ENCODE data around the gene LSAMP. TPM values are rescaled to one million over a fixed set of nuclear protein-coding genes. Genes with fewer than 3 reads are reported as not detected.

LSAMP gene
- total and polyA plus RNA-seq, 9 of the 15 experiments (the other 6 are each of a cell fraction or from before 2014, with no cell fraction given) = 0.09 to 0.11 TPM; not detected in 7

DNA sequence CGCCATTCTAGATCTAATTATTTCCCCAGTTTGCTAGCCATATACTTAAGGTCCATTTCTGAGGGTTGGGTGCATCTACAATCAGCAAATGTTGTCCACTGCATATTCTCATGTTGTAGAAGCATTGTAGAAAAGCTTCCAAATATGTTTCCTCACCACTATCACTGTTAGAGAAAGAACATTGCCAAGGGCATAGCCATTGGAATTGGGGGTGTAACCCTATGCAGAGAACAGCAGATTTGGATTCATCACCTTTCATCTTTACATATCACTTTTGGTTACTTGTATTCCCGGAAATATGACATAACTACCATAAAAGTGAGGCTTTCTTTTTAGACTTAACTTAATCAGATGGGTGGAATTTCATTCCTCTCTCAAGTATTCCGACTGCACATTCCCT is 203.6 kb downstream of the LSAMP start:
- no peaks in the 10 kb centered on the region for H3K27me3 ChIP-seq (ENCODE audit: control insufficient read depth in 2 of 2, insufficient read depth in 2 of 2, low read length in 2 of 2)
- no peak overlapping the region for H3K9ac ChIP-seq (ENCODE audit: insufficient read depth in 1 of 2, low read depth in 2 of 2, low read length in 2 of 2)
- H3K9me1 ChIP-seq (ENCODE audit: control insufficient read depth, insufficient read depth, low read length) = no peaks in the 10 kb centered on the region
- FAIRE-seq (no peak), DNase-seq (ENCODE audit: extremely low read depth in 1 of 4, low spot score in 3 of 4) (no peak), ATAC-seq (no peak)
- no peak overlapping the region for H2AFZ ChIP-seq (ENCODE audit: low read depth, low read length)
- ChIA-PET CTCF (ENCODE audit: low intra/inter-chr PET ratio) (no interaction called here), POLR2A (no interaction called here)
- in situ Hi-C loops (cut with MboI) = no loop called here
- H3K4me1 ChIP-seq (replicated peaks in 1 of 2; ENCODE audit: control insufficient read depth in 2 of 2, insufficient read depth in 2 of 2, low read length in 2 of 2) = no peaks in the 10 kb centered on the region
- no peaks in the 10 kb centered on the region for H4K20me1 ChIP-seq (replicated peaks; ENCODE audit: control insufficient read depth, insufficient read depth, low read length)
- TF ChIP-seq, protein P1, sequence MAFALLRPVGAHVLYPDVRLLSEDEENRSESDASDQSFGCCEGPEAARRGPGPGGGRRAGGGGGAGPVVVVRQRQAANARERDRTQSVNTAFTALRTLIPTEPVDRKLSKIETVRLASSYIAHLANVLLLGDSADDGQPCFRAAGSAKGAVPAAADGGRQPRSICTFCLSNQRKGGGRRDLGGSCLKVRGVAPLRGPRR (CRISPR knock-in tag; IDR thresholded peaks at IDR 0.05) = no peak
- TF ChIP-seq ERF (CRISPR knock-in tag; IDR thresholded peaks at IDR 0.05) = no peak
- TF ChIP-seq SOX6 (IDR thresholded peaks at IDR 0.05) = no peak
- TF ChIP-seq, protein P2, sequence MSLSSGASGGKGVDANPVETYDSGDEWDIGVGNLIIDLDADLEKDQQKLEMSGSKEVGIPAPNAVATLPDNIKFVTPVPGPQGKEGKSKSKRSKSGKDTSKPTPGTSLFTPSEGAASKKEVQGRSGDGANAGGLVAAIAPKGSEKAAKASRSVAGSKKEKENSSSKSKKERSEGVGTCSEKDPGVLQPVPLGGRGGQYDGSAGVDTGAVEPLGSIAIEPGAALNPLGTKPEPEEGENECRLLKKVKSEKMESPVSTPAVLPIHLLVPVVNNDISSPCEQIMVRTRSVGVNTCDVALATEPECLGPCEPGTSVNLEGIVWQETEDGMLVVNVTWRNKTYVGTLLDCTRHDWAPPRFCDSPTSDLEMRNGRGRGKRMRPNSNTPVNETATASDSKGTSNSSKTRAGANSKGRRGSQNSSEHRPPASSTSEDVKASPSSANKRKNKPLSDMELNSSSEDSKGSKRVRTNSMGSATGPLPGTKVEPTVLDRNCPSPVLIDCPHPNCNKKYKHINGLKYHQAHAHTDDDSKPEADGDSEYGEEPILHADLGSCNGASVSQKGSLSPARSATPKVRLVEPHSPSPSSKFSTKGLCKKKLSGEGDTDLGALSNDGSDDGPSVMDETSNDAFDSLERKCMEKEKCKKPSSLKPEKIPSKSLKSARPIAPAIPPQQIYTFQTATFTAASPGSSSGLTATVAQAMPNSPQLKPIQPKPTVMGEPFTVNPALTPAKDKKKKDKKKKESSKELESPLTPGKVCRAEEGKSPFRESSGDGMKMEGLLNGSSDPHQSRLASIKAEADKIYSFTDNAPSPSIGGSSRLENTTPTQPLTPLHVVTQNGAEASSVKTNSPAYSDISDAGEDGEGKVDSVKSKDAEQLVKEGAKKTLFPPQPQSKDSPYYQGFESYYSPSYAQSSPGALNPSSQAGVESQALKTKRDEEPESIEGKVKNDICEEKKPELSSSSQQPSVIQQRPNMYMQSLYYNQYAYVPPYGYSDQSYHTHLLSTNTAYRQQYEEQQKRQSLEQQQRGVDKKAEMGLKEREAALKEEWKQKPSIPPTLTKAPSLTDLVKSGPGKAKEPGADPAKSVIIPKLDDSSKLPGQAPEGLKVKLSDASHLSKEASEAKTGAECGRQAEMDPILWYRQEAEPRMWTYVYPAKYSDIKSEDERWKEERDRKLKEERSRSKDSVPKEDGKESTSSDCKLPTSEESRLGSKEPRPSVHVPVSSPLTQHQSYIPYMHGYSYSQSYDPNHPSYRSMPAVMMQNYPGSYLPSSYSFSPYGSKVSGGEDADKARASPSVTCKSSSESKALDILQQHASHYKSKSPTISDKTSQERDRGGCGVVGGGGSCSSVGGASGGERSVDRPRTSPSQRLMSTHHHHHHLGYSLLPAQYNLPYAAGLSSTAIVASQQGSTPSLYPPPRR (CRISPR knock-in tag; IDR thresholded peaks at IDR 0.05; ENCODE audit: borderline replicate concordance) = no peak
- no peak for TF ChIP-seq RB1 (IDR thresholded peaks at IDR 0.05; ENCODE audit: low read depth)
- TF ChIP-seq ZNF347 (CRISPR knock-in tag; IDR thresholded peaks at IDR 0.05; ENCODE audit: low read depth) = no peak
- no peak for TF ChIP-seq IFI16 (CRISPR knock-in tag; IDR thresholded peaks at IDR 0.05)
- TF ChIP-seq, protein P3, sequence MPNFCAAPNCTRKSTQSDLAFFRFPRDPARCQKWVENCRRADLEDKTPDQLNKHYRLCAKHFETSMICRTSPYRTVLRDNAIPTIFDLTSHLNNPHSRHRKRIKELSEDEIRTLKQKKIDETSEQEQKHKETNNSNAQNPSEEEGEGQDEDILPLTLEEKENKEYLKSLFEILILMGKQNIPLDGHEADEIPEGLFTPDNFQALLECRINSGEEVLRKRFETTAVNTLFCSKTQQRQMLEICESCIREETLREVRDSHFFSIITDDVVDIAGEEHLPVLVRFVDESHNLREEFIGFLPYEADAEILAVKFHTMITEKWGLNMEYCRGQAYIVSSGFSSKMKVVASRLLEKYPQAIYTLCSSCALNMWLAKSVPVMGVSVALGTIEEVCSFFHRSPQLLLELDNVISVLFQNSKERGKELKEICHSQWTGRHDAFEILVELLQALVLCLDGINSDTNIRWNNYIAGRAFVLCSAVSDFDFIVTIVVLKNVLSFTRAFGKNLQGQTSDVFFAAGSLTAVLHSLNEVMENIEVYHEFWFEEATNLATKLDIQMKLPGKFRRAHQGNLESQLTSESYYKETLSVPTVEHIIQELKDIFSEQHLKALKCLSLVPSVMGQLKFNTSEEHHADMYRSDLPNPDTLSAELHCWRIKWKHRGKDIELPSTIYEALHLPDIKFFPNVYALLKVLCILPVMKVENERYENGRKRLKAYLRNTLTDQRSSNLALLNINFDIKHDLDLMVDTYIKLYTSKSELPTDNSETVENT (CRISPR knock-in tag; IDR thresholded peaks at IDR 0.05) = no peak
- TF ChIP-seq ZNF316 (IDR thresholded peaks at IDR 0.05) = no peak
- TF ChIP-seq, protein P4, sequence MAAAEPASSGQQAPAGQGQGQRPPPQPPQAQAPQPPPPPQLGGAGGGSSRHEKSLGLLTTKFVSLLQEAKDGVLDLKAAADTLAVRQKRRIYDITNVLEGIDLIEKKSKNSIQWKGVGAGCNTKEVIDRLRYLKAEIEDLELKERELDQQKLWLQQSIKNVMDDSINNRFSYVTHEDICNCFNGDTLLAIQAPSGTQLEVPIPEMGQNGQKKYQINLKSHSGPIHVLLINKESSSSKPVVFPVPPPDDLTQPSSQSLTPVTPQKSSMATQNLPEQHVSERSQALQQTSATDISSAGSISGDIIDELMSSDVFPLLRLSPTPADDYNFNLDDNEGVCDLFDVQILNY (CRISPR knock-in tag; IDR thresholded peaks at IDR 0.05) = no peak
- no peak for TF ChIP-seq MEF2A (IDR thresholded peaks at IDR 0.05; ENCODE audit: control insufficient read depth, low read depth, low read length)
- TF ChIP-seq ZNF436 (CRISPR knock-in tag; IDR thresholded peaks at IDR 0.05) = no peak
- TF ChIP-seq DACH1 (IDR thresholded peaks at IDR 0.05; ENCODE audit: partially characterized antibody) = no peak
- no peak for TF ChIP-seq GTF2F1 (IDR thresholded peaks at IDR 0.05; ENCODE audit: low read depth, low read length)
- TF ChIP-seq NONO (IDR thresholded peaks at IDR 0.05; ENCODE audit: low read depth in 2 of 2, low read length in 1 of 2) = no peak
- 0% methylated on average over 3 of the region's 3 CpGs for WGBS (ENCODE audit: insufficient coverage, low coverage, missing lambda C conversion rate)
- H3K79me2 ChIP-seq (ENCODE audit: control insufficient read depth, insufficient read depth, low read length) = no peaks in the 10 kb centered on the region
- H3K9me3 ChIP-seq (replicated peaks; ENCODE audit: control insufficient read depth, insufficient read depth, low read depth, low read length) = no peaks in the 10 kb centered on the region
- H3K36me3 ChIP-seq (ENCODE audit: control insufficient read depth, insufficient read depth, low read length) = no peaks in the 10 kb centered on the region
- no peak overlapping the region for H3K4me2 ChIP-seq (ENCODE audit: insufficient read depth, low read length)
- H3K4me3 ChIP-seq = no peak overlapping the region
- BruUV-seq (replicated peaks) = no TSS peak
- no peak overlapping the region for H3K27ac ChIP-seq (ENCODE audit: extremely low read depth, low read depth, low read length)
- intact Hi-C loops (cut with micrococcal nuclease) = no loop called here
